HG02642 (cell line): Measurements from ENCODE around the gene CLEC19A.

Experiments
- ATAC-seq: cut with Tn5 transposase; IDR thresholded peaks from one replicate; pipeline ENCODE4 v1.9.1; 2021; ENCODE audit warnings: mild to moderate bottlenecking; ENCODE audit not compliant: unreplicated experiment, poor library complexity

The CLEC19A gene

DNA sequence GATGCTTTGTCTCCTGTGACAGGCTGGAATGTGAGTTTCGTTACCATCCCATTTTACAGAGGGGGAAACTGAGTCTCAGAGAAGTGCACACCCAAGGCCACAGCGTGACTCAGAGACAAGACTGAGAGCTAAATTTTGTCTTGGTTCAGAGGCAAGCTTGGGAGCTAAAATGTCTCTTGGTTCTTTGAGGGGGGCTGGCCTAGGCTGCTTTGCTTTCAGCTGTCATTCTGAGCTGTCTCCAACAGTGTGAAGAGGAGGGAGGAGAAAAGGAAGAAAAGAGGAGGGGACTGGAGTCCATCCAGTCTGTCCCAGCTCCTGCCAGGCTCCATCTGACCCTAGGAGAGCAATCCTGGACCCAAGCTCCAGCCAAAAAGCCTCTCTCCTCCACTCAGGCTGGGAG, at the start of gene CLEC19A:
Gene CLEC19A (plus strand): TSS at position 301 of the 400 bp plus-strand sequence. CDS start 121 bp downstream, outside the sequence.
- no peak for ATAC-seq

DNA sequence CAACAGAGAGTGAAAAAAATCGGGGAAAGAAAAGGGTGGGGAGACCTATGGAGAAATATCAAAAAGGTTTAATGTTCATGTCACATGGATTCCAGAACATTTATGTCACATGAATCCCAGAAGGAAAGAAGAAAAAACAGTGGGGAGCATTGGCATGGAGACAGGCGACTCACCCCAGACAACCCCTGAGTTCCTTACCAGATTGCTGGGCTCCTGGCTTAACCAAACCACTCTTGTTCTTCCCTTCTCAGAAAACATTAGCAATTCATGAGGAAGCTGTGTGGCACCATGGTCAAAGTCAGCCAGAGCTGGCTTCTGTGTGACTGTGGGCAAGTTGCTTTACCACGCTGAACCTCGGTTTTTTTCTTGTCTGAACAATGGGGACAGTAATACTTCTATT, 49.6 kb upstream of the CLEC19A start:
- ATAC-seq: no peak

DNA sequence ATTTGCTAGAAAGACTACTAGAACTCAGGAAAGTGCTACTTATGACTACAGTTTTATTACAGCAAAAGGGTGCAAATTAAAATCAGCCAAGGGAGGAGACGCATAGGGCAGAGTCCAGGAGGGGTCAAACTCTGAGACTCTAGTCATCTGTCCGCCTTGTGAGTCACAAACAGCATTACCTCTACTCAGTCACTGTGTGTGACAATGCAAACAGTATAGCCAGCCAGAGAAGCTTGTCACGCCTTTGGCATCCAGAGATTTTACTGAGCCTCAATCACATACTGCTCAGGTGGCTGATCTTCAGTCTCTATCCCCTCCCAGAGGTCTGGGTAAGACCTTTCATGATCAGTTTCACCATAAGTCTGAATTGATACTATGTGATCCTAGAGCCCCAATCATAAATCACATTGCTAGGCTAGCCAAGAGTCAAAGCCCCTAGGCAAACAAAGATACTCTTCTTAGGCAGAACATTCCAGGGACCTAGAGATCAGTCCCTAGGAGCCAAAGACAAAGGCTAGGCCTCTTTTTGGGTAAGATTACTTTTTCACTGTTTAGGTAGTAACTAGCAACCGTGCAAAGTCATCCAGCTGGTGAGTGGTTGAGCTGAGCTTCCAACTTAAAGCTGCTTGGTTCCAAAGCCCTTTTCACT, 48.8 kb upstream of the CLEC19A start:
- no peak for ATAC-seq

DNA sequence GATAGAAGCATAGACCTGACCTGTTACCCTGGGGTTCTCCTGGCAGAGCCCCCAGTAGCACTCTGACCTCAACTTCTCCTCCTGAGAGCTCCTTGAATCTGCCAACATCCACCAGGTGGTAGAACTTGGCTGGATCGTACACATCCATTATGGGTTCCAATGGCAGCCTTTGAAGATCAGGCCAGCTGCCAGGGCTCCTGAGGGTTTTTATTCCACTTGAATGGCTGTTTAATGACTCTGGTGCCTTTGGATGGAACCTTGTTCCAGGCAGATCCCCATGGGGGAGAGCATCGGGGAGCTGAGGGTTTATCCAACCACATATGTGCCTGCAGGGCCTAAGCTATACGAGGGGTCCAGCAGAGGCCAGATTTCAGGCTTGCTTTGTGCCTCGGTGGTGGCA, 47.1 kb upstream of the CLEC19A start:
- no peak for ATAC-seq

DNA sequence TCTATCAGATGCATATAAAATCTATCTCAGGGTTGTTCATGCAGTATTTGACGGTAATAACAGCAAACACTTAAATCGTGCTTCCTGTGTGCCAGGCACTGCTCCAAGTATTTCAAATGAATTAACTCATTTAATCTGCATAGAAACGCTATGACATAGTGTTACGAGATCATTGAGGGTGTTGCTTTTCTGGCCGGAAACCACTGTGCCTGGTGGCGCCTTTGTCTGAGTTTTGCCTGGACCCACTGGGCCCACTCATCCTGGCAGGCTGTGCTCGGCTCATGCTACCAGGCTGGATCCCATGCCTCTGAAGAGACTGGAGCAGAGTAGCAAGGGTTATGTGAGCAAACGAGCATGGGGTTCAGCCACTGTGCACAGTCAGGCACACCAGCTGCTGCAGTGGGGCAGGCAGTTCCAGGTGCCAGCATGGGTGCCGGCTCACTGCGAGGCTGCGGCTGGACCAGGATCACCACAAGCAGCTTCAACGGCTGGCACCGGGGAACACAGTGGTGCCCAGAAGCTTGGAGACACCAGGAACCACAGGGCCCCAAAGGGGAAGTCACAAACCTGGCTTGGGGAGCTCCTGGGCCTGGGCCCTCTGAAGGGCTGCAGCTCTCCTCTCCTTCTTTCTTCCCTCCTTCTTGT, 45.9 kb upstream of the CLEC19A start:
- no peak for ATAC-seq

DNA sequence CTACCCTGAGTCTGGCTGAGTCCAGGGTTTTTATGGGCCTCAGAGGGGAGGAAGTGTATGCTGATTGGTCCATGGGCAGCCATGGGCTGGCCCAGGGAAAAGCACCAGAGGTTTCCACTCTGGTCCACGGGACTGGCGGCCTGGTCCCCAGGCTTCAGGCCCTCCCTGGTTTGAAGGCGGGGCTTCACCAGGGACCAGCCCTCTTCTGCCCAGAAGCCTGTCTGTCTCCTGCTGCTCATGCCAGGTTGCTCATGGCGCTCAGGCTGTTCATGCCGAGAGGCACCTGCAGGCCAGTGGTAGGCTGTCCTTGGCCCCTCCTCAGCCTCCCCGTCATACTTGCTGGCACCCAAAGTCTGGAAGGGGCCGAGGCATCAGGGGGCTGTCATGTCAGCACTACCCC, 45.0 kb upstream of the CLEC19A start:
- no peak for ATAC-seq

DNA sequence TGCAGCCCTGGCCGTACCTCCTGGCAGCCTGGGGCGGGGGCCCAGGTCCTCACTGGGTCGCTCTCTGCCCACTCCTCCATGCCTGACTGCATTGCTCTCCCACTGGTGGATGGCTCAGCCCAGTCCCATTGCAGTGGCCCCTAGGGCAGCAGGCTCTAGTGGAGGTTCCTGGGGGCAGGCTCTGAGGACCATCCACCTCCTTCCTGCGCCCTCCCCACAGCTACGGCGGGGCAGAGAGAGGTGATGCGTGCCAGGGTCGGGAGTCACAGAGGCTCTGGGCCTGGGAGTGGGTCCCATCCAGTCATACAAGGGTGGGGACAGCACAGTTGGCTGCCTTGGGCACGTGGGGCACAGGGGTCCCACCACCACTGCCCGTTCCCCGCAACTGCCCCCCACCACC, 44.0 kb upstream of the CLEC19A start:
- no peak for ATAC-seq

DNA sequence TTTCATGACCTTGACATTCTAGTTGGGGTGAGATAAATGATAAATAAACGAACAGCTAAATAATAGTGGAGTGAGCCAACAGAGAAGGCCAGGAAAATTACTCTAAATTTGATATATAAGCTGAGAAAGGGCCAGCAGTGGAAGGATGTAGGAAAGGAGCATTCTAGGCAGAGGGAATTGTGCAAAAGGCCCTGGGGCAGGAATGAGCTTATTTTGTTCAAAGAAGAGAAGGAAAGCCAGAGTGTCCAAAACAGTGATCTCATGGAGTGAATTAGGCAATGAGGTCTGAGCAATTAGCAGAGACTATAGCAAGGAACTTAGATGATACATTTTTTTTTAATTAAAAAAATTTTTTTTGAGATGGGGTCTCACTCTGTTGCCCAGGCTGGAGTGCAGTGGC, 43.3 kb upstream of the CLEC19A start:
- no peak for ATAC-seq

DNA sequence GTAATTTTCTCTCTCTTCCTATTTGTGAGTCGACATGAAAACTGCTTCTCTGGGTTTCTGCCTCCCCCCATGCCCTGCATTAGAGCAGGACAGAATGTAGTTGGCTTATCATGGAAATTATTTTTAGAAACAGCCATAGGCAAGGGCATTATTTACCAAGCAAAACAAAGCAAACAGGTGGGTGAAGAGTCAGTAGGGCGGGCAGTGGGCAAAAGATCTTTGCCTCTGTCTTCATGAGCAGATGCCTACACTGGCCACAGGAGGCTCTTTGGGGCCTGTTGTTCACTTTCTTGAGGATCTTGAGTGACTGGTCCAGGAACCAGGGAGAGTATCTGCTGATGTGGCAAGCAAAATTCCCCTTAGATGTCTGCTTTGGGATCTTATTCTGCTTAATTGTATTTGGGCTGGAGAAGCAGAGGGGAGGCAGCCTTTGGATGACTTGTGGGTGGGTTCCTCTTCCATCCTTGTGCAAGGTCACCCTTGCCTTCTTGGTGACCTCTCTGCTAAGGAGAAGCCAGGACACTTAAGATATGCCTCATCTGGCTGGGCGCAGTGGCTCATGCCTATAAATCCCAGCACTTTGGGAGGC, 42.5 kb upstream of the CLEC19A start:
- ATAC-seq: no peak

DNA sequence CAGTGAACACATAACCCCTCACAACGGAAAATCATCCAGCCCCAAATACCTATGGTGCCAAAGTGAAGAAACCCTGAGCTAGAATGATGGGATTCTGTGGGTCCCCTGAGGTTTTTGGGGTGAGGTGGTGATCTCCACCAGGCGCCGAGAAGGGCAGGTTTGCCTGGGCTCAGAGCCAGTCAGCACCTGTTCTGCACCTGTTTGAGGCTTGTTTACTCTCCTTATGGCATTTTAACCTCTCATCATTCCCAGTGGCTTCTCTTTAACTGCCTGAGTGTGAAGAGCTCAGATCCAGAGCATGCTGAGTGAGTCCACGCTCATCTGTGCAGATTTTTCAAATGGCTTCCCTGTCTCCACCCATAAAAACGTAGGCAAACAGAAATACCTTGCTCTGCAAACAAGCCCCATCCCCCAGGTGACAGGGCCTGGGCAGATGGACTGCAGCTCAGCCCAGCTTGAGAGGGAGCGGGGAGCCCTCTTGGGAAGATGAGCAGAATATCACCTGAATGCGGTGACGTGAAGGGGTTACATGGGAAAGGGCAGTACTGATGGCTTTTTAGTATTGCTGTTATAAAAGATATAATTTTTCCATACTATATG, 40.1 kb upstream of the CLEC19A start:
- ATAC-seq: no peak

DNA sequence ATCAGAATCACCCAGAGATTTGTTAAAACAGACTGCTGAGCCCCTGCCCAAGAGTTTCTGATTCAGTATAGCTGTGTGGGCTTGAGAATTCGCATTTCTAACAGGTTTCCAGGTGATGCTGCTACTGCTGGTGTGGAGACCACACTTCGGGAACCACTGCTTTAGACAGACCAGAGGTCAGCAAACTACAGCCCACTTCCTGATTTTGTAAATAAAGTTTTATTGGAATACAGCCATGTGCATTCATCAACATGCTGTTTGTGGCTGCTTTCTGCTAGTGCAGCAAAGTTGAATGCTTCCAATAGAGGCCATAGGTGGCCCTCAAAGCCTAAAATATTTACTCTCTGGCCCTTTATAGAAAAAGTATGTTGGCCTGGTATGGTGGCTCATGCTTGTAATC, 32.6 kb upstream of the CLEC19A start:
- no peak for ATAC-seq

DNA sequence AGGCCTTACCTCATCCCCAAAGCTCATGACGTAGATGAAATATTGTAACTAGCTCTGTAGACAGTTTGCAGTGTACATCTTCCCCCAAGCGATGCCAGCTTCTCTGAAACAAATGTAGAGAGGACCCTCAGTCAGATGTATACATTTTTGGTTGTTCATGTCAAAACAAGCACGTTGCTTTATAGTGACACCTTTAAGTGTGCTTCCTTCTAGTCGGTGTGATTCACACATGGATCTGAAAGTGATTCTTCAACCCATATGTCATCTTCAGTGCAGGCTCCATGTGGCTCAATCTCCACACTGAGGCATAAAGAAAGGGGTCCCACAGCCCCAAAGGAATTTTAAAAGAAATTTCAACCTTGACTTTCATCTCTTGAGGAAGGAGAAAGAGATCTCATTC, 30.9 kb upstream of the CLEC19A start:
- no peak for ATAC-seq

DNA sequence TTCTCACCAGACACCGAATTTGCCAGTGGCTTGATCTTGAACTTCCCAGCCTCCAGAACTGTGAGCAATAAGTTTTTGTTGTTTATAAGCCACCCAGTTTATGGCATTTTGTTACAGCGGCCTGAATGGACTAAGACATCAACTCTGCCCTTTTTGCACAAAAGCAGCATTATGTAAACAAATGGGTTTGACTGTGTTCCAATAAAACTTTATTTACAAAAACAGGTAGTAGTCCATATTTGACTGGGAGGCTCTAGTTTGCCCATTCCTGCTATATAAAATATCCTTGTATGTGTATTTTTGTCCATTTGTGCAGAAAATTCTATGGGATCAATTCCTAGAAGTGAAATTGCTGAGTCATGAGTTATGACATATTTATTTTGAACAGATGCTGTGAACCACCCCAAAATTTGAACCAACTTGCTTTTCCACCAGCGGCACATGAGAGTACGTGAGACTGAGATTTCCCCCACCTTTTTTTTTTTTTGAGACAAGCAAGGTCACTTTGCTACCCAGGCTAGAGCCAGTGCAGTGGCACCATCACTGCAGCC, 21.3 kb upstream of the CLEC19A start:
- no peak for ATAC-seq

DNA sequence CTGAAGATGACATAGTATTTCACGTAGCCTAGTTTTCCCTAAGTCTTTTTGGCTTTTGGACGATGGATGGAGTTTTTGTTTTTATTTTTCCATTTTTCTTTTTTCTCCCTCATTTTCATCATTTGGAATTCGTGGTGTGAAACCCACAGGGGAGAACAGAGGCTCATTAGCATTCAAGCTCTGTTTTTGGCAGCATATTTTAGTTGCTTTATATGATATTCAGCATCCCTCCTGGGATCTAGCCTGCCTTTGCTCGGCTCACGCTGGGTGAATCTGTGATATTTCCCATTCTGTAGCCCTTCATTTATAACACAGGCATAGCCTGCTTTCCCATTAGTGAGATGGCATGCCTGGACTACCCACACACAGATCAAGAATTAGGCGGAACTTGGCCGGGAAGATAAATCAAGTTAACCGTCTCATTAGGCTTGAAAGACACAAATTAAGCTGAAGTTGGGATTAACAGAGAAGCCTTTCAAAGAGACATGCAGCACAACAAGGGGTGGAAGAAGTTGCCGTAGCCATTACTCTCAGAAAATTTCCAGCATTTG, 20.1 kb upstream of the CLEC19A start:
- no peak for ATAC-seq

DNA sequence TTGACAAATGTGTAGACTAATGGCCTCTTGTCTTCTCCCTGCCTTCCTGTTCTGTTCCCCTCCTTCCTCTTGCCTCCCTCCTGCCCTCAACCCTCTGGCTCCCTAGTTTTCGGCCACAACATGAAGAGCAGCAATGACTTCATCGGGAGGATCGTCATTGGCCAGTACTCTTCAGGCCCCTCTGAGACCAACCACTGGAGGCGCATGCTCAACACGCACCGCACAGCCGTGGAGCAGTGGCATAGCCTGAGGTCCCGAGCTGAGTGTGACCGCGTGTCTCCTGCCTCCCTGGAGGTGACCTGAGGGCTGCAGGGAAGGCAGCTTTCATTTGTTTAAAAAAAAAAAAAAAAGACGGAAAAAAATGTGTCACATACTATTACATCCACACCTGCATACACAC, 18.8 kb upstream of the CLEC19A start:
- ATAC-seq: no peak

DNA sequence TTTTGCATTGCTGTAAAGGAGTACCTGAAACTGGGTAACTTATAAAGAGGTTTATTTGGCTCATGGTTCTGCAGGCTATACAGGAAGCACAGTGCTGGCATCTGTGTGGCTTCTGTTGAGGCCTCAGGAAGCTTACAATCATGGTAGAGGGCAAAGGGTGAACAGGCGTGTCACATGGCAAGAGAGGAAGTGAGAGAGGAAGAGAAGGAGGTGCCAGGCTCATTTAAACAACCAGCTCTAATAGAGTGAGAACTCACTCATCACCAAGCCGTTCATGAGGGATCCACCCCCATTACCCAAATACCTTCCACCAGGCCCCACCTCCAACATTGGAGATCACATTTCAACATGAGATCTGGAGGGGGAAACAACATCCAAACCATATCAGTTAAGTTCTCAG, 16.4 kb upstream of the CLEC19A start:
- no peak for ATAC-seq

DNA sequence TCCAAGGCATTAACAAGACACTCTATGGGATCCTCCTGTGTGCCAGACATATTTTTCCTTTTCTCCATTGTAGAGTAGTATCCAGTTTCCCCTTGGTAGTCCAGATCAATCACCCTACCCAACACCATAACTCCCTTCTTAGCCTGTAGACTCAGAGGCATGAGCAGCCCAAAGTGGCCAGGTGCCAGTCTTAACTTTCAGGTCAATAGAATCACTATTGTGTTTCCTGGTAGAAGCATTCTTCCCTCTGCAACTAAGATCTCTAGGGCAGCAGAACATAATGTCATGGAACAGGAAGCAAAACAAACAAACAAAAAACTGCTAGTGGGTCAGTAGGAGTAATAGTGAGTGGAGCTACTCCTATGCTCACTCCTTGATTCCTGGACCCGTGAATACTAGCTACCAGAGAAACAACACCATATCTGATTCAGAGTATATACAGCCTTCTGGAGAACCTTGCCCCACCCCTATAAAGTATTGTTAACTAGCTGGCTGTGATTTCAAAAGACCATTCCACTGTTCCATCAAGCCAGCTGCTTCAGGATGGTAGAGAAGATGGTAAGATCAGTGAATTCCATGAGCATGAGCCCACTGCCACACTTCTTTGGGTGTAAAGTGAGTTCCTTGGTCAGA, 11.2 kb upstream of the CLEC19A start:
- no peak for ATAC-seq

DNA sequence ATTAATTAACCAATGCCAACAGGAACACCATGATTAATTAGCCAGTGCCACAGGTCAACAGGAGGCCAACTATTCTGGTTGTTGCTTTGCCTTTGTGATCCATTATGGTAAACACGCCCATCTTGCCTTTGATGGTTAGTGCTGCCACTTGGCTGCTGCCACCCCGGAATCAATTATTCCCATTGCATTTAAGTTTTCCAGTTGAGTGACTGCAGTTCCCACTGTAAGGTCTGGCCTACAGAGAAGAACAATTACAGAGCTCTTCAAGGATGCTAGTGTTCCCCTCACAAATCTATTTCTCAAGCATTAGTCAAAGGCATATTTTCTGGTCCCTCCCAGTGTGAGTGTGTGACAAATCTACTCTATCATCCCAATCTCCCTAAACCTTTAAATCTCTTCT, 7.1 kb upstream of the CLEC19A start:
- no peak for ATAC-seq

DNA sequence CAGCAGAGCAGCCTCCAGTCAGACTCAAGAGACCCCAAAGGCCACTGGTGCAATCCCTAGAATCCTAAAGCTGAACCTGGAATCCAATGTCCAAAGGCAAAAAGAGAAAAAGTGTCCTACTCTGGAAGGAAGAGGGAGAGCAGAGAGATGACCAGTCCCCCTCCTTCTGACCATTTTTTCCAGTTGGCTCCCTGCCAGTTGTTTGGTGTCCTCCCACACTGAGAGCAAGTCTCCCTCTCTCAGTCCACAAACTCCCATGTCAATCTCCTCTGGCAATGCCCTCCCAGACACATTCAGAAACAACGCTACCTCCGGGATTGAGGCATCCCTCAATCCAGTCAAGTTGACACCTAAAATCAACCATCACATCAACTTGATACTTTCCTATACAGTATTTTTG, 4.3 kb upstream of the CLEC19A start:
- ATAC-seq: no peak

DNA sequence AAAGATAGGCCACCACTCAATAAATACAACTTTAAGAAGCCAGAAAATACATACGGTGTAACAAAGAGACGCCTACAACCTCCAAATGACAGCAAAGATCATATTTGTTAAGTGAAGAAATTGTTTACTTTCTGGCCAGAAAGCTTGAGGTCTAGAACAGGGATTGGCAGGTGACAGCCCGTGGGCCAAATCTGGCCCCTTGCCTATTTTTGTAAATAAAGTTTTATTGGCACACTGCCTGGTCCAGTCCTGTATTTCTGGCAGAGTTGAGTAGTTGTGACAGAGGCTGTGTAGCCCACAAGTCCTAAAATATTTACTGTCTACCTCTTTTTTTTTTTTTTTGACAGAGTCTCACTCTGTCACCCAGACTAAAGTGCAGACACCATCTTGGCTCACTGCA, 3.4 kb upstream of the CLEC19A start:
- no peak for ATAC-seq

DNA sequence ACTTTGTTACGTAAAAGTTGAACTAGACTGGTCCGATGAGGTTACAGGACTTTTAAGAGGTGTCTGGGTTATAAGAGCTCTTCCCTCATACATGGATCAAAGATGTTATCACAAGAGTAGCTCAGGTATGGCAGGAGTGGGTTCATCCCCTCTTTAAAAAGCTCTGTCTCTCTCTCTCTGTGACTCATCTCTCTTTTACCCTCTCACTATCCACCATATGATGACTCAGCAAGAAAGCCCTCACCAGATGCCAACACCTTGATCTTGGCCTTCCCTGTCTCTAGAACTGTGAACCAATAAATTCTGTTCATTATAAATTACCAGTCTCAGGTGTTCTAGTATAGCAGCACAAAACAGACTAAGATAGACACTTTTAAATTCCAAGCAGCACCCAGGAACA, 1.9 kb upstream of the CLEC19A start:
- ATAC-seq: no peak
